Muscle of arm (tissue), 12 donors: Measurements from ENCODE around the gene SPEG. TPM values are rescaled to one million over a fixed set of nuclear protein-coding genes. Genes with fewer than 3 reads are reported as not detected.
"Not testable (repeated sequence)": the region's sequence is repeated elsewhere in the genome, so short reads cannot be mapped to it uniquely, and the experiment has no call there.

Experiments used
- DNase-seq: peaks from one replicate; pipeline ENCODE4 v3.0.0-alpha.2; 2013
- polyA plus RNA-seq, 12 donors: library from polyadenylated mRNA; unstranded; fragments of 120-200 nt; gene quantifications; one replicate each; pipeline ENCODE4 v1.2.1, GENCODE V29; 2013; ENCODE audit not compliant: insufficient read length in 12 of 12

Gene SPEG
- polyA plus RNA-seq, 12 donors, result 61.4 to 251 (median 156) TPM

DNA sequence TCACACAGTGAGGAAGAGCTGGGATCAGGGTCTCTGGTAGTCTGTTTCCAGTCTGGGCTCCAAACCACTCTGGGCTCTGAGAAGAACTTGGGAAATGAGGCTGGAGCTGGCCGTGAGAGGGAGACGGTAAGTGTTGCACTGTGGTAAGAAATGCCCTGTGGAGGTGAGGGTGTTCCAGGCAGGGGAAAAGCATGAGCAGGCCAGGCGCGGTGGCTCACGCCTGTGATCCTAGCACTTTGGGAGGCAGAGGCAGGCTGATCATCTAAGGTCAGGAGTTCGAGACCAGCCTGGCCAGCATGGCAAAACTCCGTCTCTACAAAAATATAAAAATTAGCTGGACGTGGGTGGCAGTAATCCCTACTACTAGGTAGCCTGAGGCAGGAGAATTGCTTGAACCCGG lies 30.8 kb upstream of the SPEG start:
- DNase-seq, result no peak

DNA sequence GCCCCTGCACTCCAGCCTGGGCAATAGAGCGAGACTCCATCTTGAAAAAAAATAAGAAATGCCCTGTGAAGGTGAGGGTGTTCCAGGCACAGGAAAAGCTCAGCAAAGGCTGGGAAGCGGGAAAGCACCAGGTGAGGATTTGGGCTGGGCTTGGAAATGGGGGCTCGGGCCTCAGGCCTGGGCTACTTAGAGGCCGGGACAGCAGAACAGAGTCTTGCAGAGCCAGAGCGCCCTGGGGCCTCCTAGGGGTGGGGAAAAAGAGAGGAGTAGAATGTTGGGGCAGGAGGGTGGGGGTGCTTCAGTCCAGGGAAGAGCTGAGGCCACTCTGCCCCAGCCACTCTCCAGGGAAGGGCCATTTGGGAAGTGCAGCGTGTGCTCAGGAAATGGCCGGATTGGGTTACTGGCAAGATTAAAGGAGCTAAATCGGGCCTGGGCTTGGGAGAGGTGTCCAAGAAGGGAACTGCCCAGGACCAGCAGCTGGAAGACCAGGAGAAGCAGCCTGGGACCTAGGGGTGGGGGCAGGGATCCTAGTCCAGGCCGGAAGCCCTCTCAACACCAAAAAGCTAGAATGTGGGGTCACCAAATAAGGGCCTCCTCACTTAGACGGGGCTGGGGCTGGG lies 30.2 kb upstream of the SPEG start:
- DNase-seq, result no peak

DNA sequence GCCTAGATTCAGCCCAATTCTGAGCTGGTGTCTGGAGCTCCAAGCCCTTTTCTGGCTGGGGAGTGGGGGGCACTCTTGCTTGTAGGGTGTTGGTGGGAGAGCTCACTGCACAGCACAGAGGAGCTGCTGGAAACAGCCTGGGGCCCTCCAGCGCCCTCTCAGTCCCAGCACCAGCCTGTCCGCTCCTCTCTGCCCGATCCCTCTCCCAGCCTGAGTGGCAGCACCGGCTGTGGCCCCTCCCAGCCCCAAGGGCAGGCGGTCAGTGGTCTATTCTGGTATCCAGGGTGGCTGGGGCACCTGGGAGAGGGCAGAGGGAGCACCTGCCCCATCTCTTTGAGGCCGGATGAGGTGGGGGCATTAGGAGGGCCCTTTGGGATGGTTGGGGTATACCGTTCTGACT lies 29.7 kb upstream of the SPEG start:
- DNase-seq, result no peak

DNA sequence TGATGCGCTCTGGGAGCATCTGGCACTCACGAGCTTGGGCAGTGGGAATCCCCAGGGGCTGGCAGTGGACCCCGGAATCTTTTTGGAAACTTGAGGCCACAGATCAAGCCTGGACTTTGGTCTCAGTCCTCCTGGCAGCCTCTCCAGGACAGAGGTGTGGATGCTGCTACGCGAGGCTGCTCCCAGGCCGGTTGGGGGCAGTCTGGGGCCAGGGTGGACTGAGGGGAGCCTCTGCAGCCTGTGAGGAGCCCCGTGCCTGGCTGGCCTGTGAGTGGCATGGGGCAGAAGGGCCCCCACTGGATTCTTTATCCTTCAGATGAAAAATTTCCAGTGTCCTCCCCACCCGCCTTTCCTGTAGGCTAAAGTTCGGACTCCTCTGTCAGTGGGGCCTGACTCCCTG lies 29.2 kb upstream of the SPEG start:
- DNase-seq, result no peak

DNA sequence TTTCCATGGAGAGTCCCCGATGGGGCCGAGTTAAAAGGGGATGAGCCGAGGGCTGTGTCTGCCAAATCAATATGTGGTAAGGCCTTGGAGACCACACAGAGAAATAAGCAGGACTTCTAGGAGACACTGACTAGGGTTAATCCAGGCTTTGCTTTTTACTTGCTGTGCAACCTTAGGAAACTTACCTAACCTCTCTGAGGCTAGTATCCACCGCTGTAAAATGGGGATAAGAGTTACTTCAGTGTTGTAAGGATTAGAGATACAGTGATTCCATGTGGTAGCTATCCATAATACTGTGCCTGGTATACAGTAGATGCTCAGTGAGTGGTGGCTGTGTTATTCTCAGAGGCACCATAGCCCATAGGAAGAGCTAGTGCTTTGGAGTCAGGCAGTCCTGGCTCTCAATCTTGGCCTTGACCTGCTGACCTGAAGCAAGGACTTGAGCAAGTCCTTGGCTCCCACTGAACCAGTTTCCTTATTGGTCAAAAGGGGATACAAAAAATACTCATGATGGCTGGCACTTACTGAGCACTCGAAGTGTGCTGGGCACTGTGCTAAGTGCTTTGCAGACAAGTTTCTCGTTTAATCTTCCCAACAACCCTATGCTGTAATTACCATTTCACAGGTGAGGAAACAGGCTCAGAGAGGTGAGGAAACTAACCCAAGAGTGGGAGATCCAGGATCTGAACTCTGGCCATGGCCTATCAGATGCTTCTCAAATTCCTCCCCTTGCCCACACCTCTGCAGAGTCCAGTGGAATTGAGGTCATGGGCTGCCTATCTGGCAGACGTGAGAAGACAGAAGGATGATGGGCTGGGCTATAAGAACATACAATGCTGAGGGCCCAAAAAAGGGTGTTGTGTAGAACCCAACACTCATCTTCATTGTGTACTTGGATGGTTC lies 28.4 kb upstream of the SPEG start:
- DNase-seq, result no peak

DNA sequence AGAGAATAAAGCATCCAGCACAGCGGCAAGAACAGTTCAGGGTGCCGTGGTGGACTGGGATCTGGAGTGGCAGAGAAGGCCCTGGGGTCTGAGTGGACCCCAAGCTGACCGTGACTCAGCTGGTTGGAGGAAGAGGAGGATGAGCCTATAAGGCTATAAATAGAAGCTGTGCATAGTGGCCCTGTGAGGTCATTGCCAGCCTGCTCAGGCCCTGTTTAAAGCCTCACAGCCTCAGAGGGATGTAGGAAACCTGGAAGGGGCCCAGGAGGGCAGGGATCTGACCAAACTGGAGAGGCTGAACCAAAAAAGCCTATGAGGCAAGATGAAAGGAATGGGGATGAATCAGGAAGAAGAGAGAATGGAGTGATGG lies 27.8 kb upstream of the SPEG start:
- no peak for DNase-seq

DNA sequence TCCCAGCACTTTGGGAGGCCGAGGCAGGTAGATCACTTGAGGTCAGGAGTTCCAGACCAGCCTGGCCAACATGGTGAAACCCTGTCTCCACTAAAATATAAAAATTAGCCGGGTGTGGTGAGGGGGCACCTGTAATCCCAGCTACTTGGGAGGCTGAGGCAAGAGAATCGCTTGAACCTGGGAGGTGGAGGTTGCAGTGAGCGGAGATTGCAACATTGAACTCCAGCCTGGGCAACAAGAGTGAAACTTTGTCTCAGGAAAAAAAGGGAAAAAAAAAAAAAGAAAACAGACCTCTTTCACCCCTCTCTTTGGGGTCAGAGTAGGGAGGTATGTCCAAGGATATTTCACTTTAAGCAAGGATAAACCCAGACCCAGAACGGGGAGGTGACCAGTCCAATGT lies 27.3 kb upstream of the SPEG start:
- DNase-seq, result not testable (repeated sequence)

DNA sequence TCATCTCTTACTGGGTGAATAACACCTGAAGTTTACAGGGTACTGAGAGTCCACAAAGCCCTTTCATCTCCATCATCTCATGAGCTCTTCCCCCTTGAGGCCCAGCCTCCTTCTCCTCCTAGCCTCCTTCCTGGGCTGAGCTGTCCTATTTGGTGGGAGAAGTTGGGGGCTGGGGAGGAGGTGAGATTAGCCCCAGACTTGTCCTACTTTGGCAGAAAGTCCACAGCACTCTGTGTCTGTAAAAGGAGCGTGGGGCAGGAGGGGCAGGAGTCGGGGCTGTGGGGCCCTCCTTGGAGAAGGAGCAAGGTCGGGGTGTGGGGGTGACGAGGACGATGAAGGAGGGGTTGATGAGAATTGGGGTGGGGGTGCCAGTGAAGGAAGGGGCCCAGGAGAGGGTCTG lies 26.4 kb upstream of the SPEG start:
- DNase-seq, result no peak

DNA sequence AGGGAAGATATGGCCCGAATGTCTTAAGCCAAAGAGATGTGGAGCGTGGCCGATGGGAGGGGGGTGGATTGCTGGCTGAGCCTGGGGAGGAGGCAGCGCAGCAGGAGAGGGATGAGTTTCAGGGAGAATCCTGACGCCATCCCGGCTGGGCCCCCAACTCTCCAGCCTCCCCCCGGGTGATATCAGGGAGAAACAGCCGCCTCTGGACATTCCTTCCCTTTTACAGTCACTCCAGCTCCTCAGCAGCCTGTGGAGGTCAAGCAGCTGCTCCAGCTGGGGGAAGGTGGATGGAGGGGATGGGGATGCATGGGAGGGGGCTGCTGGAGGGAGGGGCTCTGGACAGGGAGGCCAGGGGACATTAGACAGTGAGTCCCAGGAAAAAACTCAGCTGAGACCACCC lies 26.0 kb upstream of the SPEG start:
- DNase-seq, result no peak

DNA sequence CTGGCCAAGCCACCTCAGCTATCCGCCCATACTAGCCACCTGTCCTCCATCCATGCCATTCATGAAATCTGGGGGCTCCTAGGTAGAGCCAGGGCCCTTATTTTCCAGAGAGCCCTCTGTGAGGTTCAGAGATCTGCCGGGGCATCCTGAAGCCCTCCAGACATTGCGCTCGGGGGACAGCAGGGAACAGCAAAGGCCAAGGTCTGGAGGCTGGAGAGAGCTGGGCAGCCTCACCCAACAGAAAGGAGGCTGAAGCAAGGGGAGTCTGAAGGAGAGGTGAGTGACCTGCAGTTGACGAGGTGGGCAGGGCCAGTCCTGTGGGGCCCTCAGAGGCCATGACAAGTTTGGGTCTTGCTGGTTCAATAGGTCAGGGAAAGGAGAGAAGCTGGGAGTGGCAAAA lies 25.0 kb upstream of the SPEG start:
- DNase-seq, result no peak

DNA sequence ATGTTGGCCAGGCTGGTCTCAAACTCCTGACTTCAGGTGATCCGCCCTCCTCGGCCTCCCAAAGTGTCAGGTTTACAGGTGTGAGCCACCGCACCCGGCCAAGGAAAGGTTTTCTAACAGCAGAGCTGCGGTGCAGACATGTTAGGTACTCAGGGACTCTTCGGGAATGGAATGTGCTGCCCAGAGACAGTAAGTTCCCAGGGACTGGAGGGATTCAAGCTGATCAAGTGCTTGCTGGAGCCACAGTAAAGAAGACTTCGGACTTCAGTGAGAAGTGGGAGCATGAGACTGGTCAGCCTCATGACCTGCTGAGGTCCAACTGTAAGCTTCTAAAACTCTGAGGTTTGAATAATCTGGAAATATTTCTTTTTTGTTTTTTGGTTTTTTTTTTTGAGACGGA lies 24.3 kb upstream of the SPEG start:
- no peak for DNase-seq

DNA sequence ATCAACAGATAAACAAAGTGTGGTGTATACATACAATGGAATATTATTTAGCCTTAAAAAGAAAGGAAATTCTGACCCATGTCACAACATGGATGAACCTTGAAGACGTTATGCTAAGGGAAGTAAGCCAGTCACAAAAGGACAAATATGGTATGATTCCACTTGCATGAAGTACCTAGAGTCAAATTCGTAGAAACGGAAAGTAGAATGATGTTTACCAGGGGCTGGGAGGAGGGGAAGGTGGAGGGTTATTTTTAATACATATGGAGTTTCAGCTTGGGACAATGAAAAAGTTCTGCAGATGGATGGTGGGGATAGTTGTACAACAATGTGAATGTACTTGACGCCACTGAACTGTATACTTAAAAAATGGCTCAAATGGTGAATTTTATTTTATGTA lies 19.8 kb upstream of the SPEG start:
- DNase-seq, result no peak

DNA sequence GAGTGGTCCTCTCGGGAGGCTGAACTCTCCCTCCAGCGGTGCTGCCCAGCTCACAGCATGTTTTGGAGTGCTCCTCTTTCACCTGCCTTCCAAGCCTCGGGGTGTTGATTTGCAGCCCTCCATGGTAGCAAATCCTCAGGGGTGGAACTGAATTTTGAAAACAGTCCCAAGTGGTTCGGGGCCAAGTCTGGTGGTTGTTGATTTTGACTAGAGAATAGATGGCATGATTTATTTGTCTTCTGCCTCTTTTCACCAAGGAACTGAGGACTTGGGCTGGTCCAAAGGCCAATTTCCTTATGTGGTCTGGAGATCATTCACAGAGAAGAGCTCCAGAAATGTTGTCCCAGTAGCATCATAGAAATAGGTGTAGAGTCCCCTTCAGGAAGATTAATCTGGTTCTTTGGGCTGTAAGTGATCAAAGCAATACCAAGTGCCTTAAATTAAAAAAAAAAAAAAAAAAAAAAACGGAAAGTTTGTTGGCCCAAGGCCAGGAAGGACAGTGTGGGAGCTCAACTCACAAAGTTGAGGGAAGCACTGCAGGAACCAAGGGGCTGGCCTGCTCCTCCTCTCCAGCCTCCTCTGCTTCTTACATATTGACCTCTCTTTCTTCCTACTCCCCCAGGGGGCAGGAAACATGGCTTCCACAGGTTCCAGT lies 18.9 kb upstream of the SPEG start:
- no peak for DNase-seq

DNA sequence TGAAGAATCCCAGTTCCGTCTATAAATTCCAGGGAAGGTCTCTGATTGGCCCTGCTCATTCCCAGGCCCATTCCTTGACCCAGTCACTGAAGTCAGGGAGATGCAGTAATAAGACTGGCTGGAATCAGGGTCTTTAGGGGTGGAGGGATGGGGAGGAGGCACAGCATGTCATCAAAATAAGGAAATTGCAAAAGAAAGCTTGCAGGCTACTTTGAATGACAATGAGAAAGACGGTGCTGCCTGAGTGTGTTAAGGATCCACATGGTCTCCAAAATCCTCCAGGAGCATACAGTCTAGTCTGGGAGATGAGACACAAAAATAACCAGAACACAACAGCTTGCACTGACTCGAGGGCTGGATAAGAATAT lies 18.4 kb upstream of the SPEG start:
- no peak for DNase-seq

DNA sequence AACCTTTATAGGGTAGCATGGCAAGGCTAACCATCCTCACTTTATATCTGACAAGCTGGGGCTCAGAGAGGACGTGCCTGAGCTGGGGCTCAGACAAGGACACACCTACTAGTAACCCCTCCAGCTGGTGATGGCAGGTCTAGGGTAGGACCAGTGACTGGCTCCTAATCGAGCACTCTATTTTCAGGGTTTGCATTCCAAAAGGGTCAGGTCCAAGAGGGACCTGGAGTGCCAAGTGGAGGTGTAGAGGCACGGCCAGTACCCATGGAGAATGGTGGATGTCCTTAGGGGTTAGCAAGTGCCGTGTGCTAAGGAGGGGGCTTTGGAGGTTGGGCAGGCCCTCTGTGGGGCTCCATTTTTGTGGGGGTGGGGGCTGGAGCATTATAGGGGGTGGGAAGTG lies 17.7 kb upstream of the SPEG start:
- DNase-seq, result no peak

DNA sequence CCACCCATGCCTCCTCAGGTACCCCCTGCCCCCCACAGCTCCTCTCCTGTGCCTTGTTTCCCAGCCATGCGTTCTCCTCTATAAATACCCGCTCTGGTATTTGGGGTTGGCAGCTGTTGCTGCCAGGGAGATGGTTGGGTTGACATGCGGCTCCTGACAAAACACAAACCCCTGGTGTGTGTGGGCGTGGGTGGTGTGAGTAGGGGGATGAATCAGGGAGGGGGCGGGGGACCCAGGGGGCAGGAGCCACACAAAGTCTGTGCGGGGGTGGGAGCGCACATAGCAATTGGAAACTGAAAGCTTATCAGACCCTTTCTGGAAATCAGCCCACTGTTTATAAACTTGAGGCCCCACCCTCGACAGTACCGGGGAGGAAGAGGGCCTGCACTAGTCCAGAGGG lies 17.3 kb upstream of the SPEG start:
- no peak for DNase-seq

DNA sequence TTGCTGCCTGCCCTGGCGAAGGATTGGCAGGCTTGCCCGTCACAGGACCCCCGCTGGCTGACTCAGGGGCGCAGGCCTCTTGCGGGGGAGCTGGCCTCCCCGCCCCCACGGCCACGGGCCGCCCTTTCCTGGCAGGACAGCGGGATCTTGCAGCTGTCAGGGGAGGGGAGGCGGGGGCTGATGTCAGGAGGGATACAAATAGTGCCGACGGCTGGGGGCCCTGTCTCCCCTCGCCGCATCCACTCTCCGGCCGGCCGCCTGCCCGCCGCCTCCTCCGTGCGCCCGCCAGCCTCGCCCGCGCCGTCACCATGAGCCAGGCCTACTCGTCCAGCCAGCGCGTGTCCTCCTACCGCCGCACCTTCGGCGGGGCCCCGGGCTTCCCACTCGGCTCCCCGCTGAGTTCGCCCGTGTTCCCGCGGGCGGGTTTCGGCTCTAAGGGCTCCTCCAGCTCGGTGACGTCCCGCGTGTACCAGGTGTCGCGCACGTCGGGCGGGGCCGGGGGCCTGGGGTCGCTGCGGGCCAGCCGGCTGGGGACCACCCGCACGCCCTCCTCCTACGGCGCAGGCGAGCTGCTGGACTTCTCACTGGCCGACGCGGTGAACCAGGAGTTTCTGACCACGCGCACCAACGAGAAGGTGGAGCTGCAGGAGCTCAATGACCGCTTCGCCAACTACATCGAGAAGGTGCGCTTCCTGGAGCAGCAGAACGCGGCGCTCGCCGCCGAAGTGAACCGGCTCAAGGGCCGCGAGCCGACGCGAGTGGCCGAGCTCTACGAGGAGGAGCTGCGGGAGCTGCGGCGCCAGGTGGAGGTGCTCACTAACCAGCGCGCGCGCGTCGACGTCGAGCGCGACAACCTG lies 16.3 kb upstream of the SPEG start, which contains the start of gene DES:
Gene DES (plus strand): TSS at position 223 of the 857 bp plus-strand sequence. CDS start 86 bp downstream, at position 309.
- DNase-seq, result no peak

DNA sequence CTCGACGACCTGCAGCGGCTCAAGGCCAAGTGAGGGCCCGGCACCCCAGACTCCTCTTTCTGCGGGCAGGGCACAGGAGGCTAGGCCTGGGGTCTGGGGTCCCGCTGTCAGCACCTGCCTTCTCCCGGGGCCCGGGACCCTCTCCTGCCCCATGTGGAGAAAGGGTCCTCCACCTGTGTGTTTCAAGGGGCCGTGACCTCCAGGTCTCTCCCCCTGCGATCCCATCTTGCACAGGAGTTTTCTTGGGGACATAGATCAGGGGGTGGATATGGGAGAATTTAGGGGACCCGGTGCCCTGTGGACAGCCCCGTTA lies 15.7 kb upstream of the SPEG start:
- no peak for DNase-seq

DNA sequence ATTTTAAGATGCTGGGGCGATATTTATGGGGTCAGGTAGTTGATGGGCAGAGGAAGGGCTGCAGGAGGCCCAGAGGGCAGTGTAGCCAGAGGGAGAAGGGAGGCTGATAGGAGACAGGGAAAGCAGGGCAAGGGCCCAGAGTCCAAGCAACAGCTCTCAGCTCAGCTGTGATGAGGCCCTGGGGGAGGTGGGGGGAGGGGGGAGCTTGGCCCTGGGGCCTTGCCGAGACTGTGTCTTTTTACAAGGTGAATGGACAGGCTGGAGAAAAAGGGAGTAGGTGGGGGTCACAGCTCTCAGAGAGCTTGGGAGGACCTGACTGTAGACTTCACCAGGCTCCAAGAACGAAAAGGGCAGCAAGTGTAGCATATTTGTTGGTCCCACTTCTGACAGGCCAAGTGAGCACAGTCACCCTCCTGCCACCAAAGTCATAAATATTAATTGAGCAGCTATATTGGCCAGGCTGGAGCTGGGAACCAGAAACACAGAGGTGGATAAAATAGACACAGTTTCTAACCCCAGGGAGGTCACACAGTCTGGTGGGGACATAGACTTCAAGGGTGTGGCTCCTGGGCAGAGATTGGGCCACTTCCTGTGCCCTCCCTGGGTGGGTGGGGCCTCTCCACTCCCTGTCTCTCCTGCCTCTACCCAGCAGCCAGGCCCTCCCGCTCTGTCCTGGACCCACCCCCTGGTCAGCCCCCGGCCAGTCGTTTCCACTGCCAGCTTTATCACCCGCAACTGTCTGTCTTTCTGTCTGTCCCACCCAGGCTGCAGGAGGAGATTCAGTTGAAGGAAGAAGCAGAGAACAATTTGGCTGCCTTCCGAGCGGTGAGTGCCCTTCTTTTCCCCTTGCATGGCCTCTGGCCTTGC lies 15.1 kb upstream of the SPEG start:
- DNase-seq, result no peak

DNA sequence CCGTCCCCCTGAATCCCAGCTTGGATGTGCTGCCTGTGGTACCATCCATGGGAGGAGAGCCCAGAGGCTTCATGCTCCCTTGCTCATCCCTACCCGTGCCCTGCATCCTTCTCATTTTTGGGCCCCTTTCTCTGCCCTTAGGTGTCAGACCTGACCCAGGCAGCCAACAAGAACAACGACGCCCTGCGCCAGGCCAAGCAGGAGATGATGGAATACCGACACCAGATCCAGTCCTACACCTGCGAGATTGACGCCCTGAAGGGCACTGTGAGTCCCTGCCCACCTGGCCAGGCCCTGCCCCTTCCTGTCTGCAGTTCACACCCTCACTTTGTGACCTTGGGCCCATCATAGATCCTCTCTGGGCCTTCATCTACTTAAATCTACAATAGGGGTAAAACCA lies 14.0 kb upstream of the SPEG start:
- DNase-seq, result no peak

DNA sequence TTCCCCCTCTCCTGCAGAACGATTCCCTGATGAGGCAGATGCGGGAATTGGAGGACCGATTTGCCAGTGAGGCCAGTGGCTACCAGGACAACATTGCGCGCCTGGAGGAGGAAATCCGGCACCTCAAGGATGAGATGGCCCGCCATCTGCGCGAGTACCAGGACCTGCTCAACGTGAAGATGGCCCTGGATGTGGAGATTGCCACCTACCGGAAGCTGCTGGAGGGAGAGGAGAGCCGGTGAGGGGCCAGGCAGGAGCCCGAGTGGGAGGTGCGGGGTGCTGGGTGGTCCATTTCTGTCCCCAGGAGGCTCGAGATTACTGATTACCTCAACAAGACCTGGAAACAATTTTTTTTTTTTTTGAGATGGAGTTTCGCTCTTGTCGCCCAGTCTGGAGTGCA lies 13.3 kb upstream of the SPEG start:
- no peak for DNase-seq
